Mesenchymal stem cell (in vitro differentiated cells and primary cell): ENCODE results near the gene GCNT2.

Experiments
- DNase-seq: peaks from one replicate; pipeline ENCODE4 v3.0.0-alpha.2; 2013
- H2AFZ ChIP-seq: one replicate; pipeline ENCODE4 v1.6.1; 2013; ENCODE audit warnings: low read depth, mild to moderate bottlenecking, control low read depth, inconsistent platforms, low read length, moderate library complexity
- H2AK5ac ChIP-seq: 2 replicates; pipeline ENCODE4 v1.6.1; 2013; ENCODE audit warnings: low read length, moderate library complexity, mild to moderate bottlenecking, inconsistent platforms; ENCODE audit not compliant: severe bottlenecking
- H2BK120ac ChIP-seq: one replicate; pipeline ENCODE4 v1.6.1; 2013; ENCODE audit warnings: low read depth, mild to moderate bottlenecking, inconsistent platforms, low read length, moderate library complexity
- H2BK12ac ChIP-seq, 2 experiments: one replicate each; pipeline ENCODE4 v1.6.1; 2013; ENCODE audit warnings: inconsistent platforms in 2 of 2, low read length in 2 of 2, mild to moderate bottlenecking in 2 of 2, moderate library complexity in 2 of 2, control low read depth in 1 of 2
- H2BK15ac ChIP-seq: one replicate; pipeline ENCODE4 v1.6.1; 2013; ENCODE audit warnings: mild to moderate bottlenecking, low read depth, inconsistent platforms; ENCODE audit not compliant: poor library complexity, severe bottlenecking
- H2BK5ac ChIP-seq: 2 replicates; pipeline ENCODE4 v1.6.1; 2013; ENCODE audit warnings: low read depth, mild to moderate bottlenecking, low read length, control low read depth, inconsistent platforms; ENCODE audit not compliant: poor library complexity, severe bottlenecking
- H3K14ac ChIP-seq, 2 experiments: one replicate each; pipeline ENCODE4 v1.6.1; 2013; ENCODE audit warnings: inconsistent platforms in 2 of 2, low read length in 2 of 2, control low read depth in 1 of 2, mild to moderate bottlenecking in 1 of 2, moderate library complexity in 1 of 2
- H3K18ac ChIP-seq, 2 experiments: one replicate each; pipeline ENCODE4 v1.6.1; 2013; ENCODE audit warnings: inconsistent platforms in 2 of 2, low read length in 2 of 2, control low read depth in 1 of 2, low read depth in 1 of 2, mild to moderate bottlenecking in 1 of 2
- H3K23ac ChIP-seq, 2 experiments: one replicate each; pipeline ENCODE4 v1.6.1; 2013; ENCODE audit warnings: inconsistent platforms in 2 of 2, low read length in 2 of 2, mild to moderate bottlenecking in 2 of 2, moderate library complexity in 2 of 2, control low read depth in 1 of 2
- H3K27ac ChIP-seq: 2 replicates; pipeline ENCODE4 v1.5.1; 2013; ENCODE audit warnings: mild to moderate bottlenecking, moderate library complexity, low read length, control low read depth, inconsistent platforms; ENCODE audit not compliant: poor library complexity, severe bottlenecking
- H3K27me3 ChIP-seq, 2 experiments: 2 replicates each; pipeline versions ENCODE4 v1.6.1 to v1.7.0; 2013; ENCODE audit warnings: low read length in 2 of 2, mild to moderate bottlenecking in 2 of 2, moderate library complexity in 2 of 2, control low read depth in 1 of 2, inconsistent platforms in 1 of 2; ENCODE audit not compliant: control insufficient read depth in 1 of 2, insufficient read depth in 1 of 2
- H3K36me3 ChIP-seq, 2 experiments: 2 replicates each; pipeline versions ENCODE4 v1.6.1 to v1.7.0; 2013; ENCODE audit warnings: low read length in 2 of 2, control low read depth in 1 of 2, inconsistent platforms in 1 of 2, low read depth in 1 of 2, mild to moderate bottlenecking in 1 of 2; ENCODE audit not compliant: insufficient read depth in 2 of 2, control insufficient read depth in 1 of 2
- H3K4ac ChIP-seq, 2 experiments: one replicate each; pipeline ENCODE4 v1.6.1; 2013; ENCODE audit warnings: inconsistent platforms in 2 of 2, low read length in 2 of 2, mild to moderate bottlenecking in 2 of 2, moderate library complexity in 2 of 2, control low read depth in 1 of 2, low read depth in 1 of 2
- H3K4me1 ChIP-seq: 2 replicates; pipeline ENCODE4 v1.6.1; 2013; ENCODE audit warnings: low read depth, low read length, control low read depth; ENCODE audit not compliant: control insufficient read depth, insufficient read depth
- H3K4me2 ChIP-seq: 2 replicates; pipeline ENCODE4 v1.6.1; 2013; ENCODE audit warnings: low read length, mild to moderate bottlenecking, inconsistent platforms; ENCODE audit not compliant: poor library complexity, severe bottlenecking
- H3K4me3 ChIP-seq, 2 experiments: 2 replicates each; pipeline versions ENCODE4 v1.5.1 to v1.7.0; 2013; ENCODE audit warnings: low read length in 2 of 2, mild to moderate bottlenecking in 2 of 2, control low read depth in 1 of 2, low read depth in 1 of 2; ENCODE audit not compliant: insufficient read depth in 1 of 2
- H3K79me1 ChIP-seq: replicated peaks from 2 replicates; pipeline ENCODE4 v1.6.1; 2013; ENCODE audit warnings: mild to moderate bottlenecking, control low read depth, low read length, inconsistent platforms; ENCODE audit not compliant: poor library complexity, severe bottlenecking
- H3K9ac ChIP-seq: 2 replicates; pipeline ENCODE4 v1.7.0; 2013; ENCODE audit warnings: mild to moderate bottlenecking, low read length, moderate library complexity
- H3K9me3 ChIP-seq: 2 replicates; pipeline ENCODE4 v1.7.0; 2013; ENCODE audit warnings: mild to moderate bottlenecking, low read length; ENCODE audit not compliant: control insufficient read depth
- H4K8ac ChIP-seq: one replicate; pipeline ENCODE4 v1.6.1; 2013; ENCODE audit warnings: inconsistent platforms, mild to moderate bottlenecking, low read length, moderate library complexity
- H4K91ac ChIP-seq: one replicate; pipeline ENCODE4 v1.6.1; 2013; ENCODE audit warnings: mild to moderate bottlenecking, low read length, inconsistent platforms
- WGBS: methylation state at CpG from one replicate; pipeline ENCODE4 v1.1.7; 2013; ENCODE audit warnings: mixed read lengths; 5-methylcytosine and 5-hydroxymethylcytosine counted together

GCNT2 gene

DNA sequence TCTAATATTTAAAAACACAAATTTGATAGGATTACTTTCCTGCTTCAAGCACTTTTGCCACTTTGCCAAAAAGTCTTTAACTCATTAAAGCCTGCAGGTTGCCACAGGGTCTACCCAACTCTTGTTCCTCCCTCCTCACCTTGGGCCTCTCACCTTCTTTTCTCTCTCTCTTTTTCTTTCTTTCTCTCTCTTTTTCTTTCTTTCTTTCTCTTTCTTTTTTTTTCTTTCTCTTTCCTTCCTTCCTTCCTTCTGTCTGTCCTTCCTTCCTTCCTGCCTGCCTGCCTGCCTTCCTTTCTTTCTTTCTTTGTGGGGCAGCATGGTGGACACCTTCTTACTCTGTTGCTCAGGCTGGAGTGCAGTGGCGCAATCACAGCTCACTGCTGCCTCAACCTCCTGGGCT lies 123.1 kb downstream of the GCNT2 start:
- H3K4me1 ChIP-seq: no peaks in the 10 kb centered on the region
- no peaks in the 10 kb centered on the region for H3K79me1 ChIP-seq
- no peak overlapping the region for H3K4ac ChIP-seq
- peaks cover 6% of the 10 kb centered on the region for H3K9me3 ChIP-seq
- H3K36me3 ChIP-seq: no peaks in the 10 kb centered on the region
- H4K8ac ChIP-seq: no peak overlapping the region
- no peak for DNase-seq
- H4K91ac ChIP-seq: no peak overlapping the region
- no peak overlapping the region for H3K14ac ChIP-seq
- no peaks in the 10 kb centered on the region for H3K27me3 ChIP-seq
- no peak overlapping the region for H2BK120ac ChIP-seq
- 100% methylated on average over 1 of the region's 1 CpG for WGBS
- H3K9ac ChIP-seq: no peak overlapping the region
- no peak overlapping the region for H2AK5ac ChIP-seq
- no peak overlapping the region for H2BK15ac ChIP-seq
- no peak overlapping the region for H3K27ac ChIP-seq
- H2AFZ ChIP-seq: no peak overlapping the region
- no peak overlapping the region for H3K4me2 ChIP-seq
- H3K18ac ChIP-seq: no peak overlapping the region
- no peak overlapping the region for H3K4me3 ChIP-seq
- H2BK5ac ChIP-seq: no peak overlapping the region
- H2BK12ac ChIP-seq: no peak overlapping the region
- no peak overlapping the region for H3K23ac ChIP-seq

DNA sequence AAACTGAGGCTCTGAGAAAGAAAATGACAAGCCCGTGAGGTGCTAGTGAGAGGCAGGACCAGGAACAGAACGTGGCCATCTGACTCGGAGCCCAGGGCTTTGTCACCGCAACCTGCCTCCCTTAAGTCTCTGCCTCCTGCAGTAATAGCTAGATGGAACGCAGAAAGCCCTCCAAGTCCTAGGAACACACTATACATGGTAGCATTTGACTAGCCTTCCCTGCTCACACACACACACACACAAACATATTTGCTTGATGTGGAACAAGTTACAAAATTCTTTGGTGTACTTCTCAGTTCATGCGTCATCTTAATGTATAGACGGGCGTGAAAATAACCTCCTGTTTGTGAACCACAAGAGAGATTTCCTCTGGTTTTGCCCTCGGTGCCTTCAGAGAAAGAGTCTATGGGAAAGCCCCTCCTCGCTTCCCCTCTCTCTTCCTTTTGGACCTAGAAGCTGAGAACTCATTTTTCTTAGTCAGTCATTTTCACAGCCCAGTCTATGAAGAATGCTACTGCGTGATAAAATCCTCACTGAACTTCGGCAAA lies 134.4 kb downstream of the GCNT2 start:
- Histone ChIP-seq H3K27ac (no peak overlapping the region), H3K4me1 (peaks cover 8% of the 10 kb centered on the region), H3K4me2 (no peak overlapping the region), H3K14ac (no peak overlapping the region), H4K91ac (no peak overlapping the region), H2BK12ac (no peak overlapping the region), H3K18ac (no peak overlapping the region), H3K4ac (no peak overlapping the region), H3K27me3 (no peaks in the 10 kb centered on the region), H2AFZ (no peak overlapping the region), H3K9ac (no peak overlapping the region), H3K9me3 (no peaks in the 10 kb centered on the region), H3K4me3 (no peak overlapping the region), H3K36me3 (no peaks in the 10 kb centered on the region), H3K79me1 (no peaks in the 10 kb centered on the region), H2BK120ac (no peak overlapping the region), H2AK5ac (no peak overlapping the region), H2BK15ac (no peak overlapping the region), H4K8ac (no peak overlapping the region), H3K23ac (no peak overlapping the region), H2BK5ac (no peak overlapping the region)
- 92% methylated on average over 12 of the region's 12 CpGs for WGBS
- no peak for DNase-seq

DNA sequence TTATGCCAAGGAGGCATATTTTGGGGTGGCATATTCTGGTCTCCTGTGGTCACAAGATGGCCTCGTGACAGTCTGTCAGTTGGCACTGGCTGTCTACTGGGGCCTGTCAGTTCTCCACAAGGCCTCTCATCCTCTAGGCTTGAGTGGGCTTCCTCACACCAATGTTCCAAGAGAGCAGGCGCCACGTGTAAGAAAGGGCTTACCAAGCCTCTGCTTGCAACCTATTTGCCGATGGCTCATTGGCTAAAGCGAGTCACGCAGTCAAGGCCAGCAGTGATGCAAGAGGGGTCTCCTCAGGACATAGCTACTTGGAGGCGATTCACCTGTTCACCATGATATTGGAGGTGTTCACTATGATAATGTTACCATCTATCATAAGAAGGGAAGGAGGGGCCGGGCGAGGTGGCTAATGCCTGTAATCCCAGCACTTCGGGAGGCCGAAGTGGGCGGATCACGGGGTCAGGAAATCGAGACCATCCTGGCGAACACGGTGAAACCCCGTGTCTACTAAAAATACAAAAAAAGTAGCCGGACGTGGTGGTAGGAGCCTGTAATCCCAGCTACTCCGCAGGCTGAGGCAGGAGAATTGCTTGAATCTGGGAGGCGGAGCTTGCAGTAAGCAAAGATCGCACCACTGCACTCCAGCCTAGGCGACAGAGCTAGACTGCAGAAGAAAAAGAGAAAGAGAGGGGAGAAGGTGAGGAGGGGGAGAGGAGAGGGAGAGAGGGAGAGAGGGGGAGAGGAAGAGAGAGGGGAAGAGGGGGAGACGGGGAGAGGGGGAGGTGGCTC lies 138.0 kb downstream of the GCNT2 start:
- H3K9ac ChIP-seq: no peak overlapping the region
- no peak overlapping the region for H3K14ac ChIP-seq
- no peaks in the 10 kb centered on the region for H3K27me3 ChIP-seq
- 62% methylated on average over 22 of the region's 24 CpGs for WGBS
- H3K23ac ChIP-seq: no peak overlapping the region
- peak overlapping the region; percentile 94 for H2AFZ ChIP-seq
- peaks cover 8% of the 10 kb centered on the region for H3K4me1 ChIP-seq
- H2BK15ac ChIP-seq: no peak overlapping the region
- peak overlapping the region; percentile 66 for H4K8ac ChIP-seq
- no peak overlapping the region for H4K91ac ChIP-seq
- peak; percentile 3 for DNase-seq
- peak overlapping the region; percentile 66 for H3K4me2 ChIP-seq
- peaks cover 2% of the 10 kb centered on the region for H3K79me1 ChIP-seq
- no peak overlapping the region for H2BK5ac ChIP-seq
- no peaks in the 10 kb centered on the region for H3K9me3 ChIP-seq
- H3K4ac ChIP-seq: peak overlapping the region; percentile 7 to 25
- no peak overlapping the region for H3K18ac ChIP-seq
- H2BK120ac ChIP-seq: no peak overlapping the region
- H3K36me3 ChIP-seq: no peaks in the 10 kb centered on the region
- H3K27ac ChIP-seq: no peak overlapping the region
- H2BK12ac ChIP-seq: no peak overlapping the region
- no peak overlapping the region for H2AK5ac ChIP-seq
- H3K4me3 ChIP-seq: peak overlapping the region; percentile 33 to 56

DNA sequence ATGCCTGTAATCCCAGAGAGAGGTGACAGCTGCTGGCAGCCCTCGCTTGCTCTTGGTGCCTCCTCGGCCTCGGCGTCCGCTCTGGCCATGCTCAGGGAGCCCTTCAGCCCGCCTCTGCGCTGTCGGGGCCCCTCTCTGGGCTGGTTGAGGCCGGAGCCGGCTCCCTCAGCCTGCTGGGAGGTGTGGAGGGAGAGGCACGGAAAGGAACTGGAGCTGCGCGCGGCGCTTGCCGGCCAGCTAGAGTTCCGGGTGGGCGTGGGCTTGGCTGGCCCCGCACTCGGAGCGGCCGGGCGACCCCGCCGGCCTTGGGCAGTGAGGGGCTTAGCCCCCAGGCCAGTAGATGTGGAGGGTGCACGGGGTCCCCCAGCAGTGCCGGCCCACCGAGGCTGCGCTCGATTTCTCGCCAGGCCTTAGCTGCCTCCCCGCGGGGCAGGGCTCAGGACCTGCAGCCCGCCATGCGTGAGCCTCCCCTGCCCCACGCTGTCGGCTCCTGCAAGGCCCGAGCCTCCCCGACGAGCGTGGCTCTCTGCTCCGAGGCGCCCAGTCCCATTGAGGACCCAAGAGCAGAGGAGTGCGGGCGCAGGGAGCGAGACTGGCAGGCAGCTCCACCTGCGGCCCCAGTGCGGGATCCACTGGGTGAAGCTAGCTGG lies 138.7 kb downstream of the GCNT2 start:
- Histone ChIP-seq H2AFZ (peak overlapping the region; percentile 96), H2BK15ac (no peak overlapping the region), H3K4me3 (peak overlapping the region; percentile 33 to 56), H3K36me3 (no peaks in the 10 kb centered on the region), H2BK120ac (no peak overlapping the region), H3K4me2 (peak overlapping the region; percentile 66), H3K4ac (peak overlapping the region in 1 of 2 experiments; percentile 63), H3K14ac (peak overlapping the region in 1 of 2 experiments; percentile 88), H3K9me3 (no peaks in the 10 kb centered on the region), H2BK5ac (no peak overlapping the region), H3K18ac (peak overlapping the region; percentile 52 to 78), H3K4me1 (peaks cover 6% of the 10 kb centered on the region), H3K79me1 (peaks cover 2% of the 10 kb centered on the region), H3K27ac (no peak overlapping the region), H3K27me3 (no peaks in the 10 kb centered on the region), H2AK5ac (no peak overlapping the region), H3K23ac (no peak overlapping the region), H3K9ac (no peak overlapping the region), H4K91ac (peak overlapping the region; percentile 43), H4K8ac (peak overlapping the region; percentile 95), H2BK12ac (peak overlapping the region in 1 of 2 experiments; percentile 61)
- peak; percentile 52 for DNase-seq
- 39% methylated on average over 34 of the region's 48 CpGs for WGBS
